Measurements from ENCODE around the gene IP6K3. TPM values are rescaled to one million over a fixed set of nuclear protein-coding genes. Genes with fewer than 3 reads are reported as not detected.

Gene IP6K3
- total RNA-seq, 1 donor from 2014 or later: 2.7 TPM

- peak overlapping the region; percentile 25 for H3K4me3 Mint-ChIP-seq (ENCODE audit: unreplicated experiment)
- H3K27me3 Mint-ChIP-seq (ENCODE audit: unreplicated experiment): peaks cover 5% of the 10 kb centered on the region
- no peak for DNase-seq
- H3K4me1 Mint-ChIP-seq (ENCODE audit: low read depth, unreplicated experiment): peaks cover 67% of the 10 kb centered on the region
- H3K9me3 Mint-ChIP-seq (ENCODE audit: unreplicated experiment): peaks cover 4% of the 10 kb centered on the region
- H3K27ac Mint-ChIP-seq (ENCODE audit: unreplicated experiment): peak overlapping the region; percentile 56
- no peaks in the 10 kb centered on the region for H3K36me3 Mint-ChIP-seq (ENCODE audit: unreplicated experiment)
- no peak for TF ChIP-seq CTCF (IDR thresholded peaks at IDR 0.05; ENCODE audit: partially characterized antibody, unreplicated experiment)
Measured at GRCh38 chr6:33783781-33784520, 37.2 kb upstream of the IP6K3 start.

- Mint-ChIP-seq H3K4me1 (ENCODE audit: low read depth, unreplicated experiment) (peaks cover 62% of the 10 kb centered on the region), H3K27me3 (ENCODE audit: unreplicated experiment) (peaks cover 1% of the 10 kb centered on the region), H3K9me3 (ENCODE audit: unreplicated experiment) (no peaks in the 10 kb centered on the region), H3K36me3 (ENCODE audit: unreplicated experiment) (no peaks in the 10 kb centered on the region), H3K27ac (ENCODE audit: unreplicated experiment) (no peak overlapping the region), H3K4me3 (ENCODE audit: unreplicated experiment) (no peak overlapping the region)
- no peak for DNase-seq
- no peak for TF ChIP-seq CTCF (IDR thresholded peaks at IDR 0.05; ENCODE audit: partially characterized antibody, unreplicated experiment)
Measured at GRCh38 chr6:33782561-33782960, 35.9 kb upstream of the IP6K3 start.

- no peak overlapping the region for H3K27ac Mint-ChIP-seq (ENCODE audit: unreplicated experiment)
- no peaks in the 10 kb centered on the region for H3K36me3 Mint-ChIP-seq (ENCODE audit: unreplicated experiment)
- TF ChIP-seq CTCF (IDR thresholded peaks at IDR 0.05; ENCODE audit: partially characterized antibody, unreplicated experiment): no peak
- DNase-seq: no peak
- H3K4me3 Mint-ChIP-seq (ENCODE audit: unreplicated experiment): no peak overlapping the region
- peaks cover 3% of the 10 kb centered on the region for H3K27me3 Mint-ChIP-seq (ENCODE audit: unreplicated experiment)
- H3K9me3 Mint-ChIP-seq (ENCODE audit: unreplicated experiment): no peaks in the 10 kb centered on the region
- peaks cover 54% of the 10 kb centered on the region for H3K4me1 Mint-ChIP-seq (ENCODE audit: low read depth, unreplicated experiment)
Measured at GRCh38 chr6:33781131-33781975, 34.6 kb upstream of the IP6K3 start.

GRCh38 chr6:33779895-33780294, 33.2 kb upstream of the IP6K3 start:
- Mint-ChIP-seq H3K9me3 (ENCODE audit: unreplicated experiment) (no peaks in the 10 kb centered on the region), H3K4me3 (ENCODE audit: unreplicated experiment) (no peak overlapping the region), H3K27me3 (ENCODE audit: unreplicated experiment) (peaks cover 1% of the 10 kb centered on the region), H3K36me3 (ENCODE audit: unreplicated experiment) (no peaks in the 10 kb centered on the region), H3K4me1 (ENCODE audit: low read depth, unreplicated experiment) (peaks cover 42% of the 10 kb centered on the region), H3K27ac (ENCODE audit: unreplicated experiment) (no peak overlapping the region)
- DNase-seq: no peak
- no peak for TF ChIP-seq CTCF (IDR thresholded peaks at IDR 0.05; ENCODE audit: partially characterized antibody, unreplicated experiment)

GRCh38 chr6:33779290-33779689, 32.6 kb upstream of the IP6K3 start:
- Mint-ChIP-seq H3K27ac (ENCODE audit: unreplicated experiment) (no peak overlapping the region), H3K4me3 (ENCODE audit: unreplicated experiment) (no peak overlapping the region), H3K9me3 (ENCODE audit: unreplicated experiment) (no peaks in the 10 kb centered on the region), H3K27me3 (ENCODE audit: unreplicated experiment) (peaks cover 1% of the 10 kb centered on the region), H3K36me3 (ENCODE audit: unreplicated experiment) (no peaks in the 10 kb centered on the region), H3K4me1 (ENCODE audit: low read depth, unreplicated experiment) (peaks cover 37% of the 10 kb centered on the region)
- TF ChIP-seq CTCF (IDR thresholded peaks at IDR 0.05; ENCODE audit: partially characterized antibody, unreplicated experiment): peak; percentile 49
- peak; percentile 72 for DNase-seq
